Left forelimb (tissue), 1 donor: ENCODE measurements around the gene HIRA.
"Not testable (repeated sequence)": the region's sequence is repeated elsewhere in the genome, so short reads cannot be mapped to it uniquely, and the experiment has no call there.

Experiments
- DNase-seq: peaks from one replicate; pipeline ENCODE4 v3.0.0-alpha.2; 2018; ENCODE audit warnings: low spot score

The HIRA gene

GRCh38 chr22:19463491-19464469 is 32.2 kb upstream of the HIRA start:
- no peak for DNase-seq

- DNase-seq = no peak
Observed at GRCh38 chr22:19463008-19463407, 31.5 kb upstream of the HIRA start.

DNA sequence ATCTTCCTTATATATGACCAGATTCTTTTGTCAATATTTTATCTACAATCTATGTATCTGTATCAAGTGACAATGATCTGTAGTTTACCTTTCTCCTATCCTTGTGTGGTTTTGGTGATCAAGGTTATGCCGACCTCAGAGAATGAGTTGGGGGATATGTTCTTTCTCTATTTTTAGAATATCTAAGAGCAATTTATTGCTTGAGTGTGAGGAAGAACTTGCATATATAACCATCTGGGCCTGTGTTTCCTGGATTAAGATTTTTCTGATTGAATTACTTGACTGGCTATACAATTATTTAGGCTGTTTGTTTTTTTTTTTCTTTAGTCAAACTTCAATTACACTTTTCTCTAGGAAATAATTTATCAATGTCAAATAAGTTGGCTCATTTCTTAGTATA is 30.0 kb upstream of the HIRA start:
- DNase-seq = no peak

DNA sequence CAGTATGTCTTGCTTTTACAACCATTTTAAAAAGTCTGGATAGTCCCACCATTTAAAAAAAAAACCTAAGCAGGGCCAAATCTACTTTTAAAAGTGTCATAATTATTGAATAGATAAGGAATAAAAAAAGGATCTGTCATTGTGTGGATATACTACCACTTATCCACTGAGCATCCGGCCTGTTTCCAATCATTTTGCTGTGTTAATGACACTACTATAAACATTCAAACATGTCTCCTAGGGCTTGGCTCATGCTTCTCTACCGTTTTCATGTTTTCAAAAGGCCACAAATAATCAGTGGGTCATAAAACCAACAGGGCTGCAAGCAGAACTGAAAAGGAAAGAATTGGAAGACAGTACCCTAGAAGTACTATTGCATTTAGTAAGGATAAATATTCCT is 28.5 kb upstream of the HIRA start:
- DNase-seq = no peak

DNA sequence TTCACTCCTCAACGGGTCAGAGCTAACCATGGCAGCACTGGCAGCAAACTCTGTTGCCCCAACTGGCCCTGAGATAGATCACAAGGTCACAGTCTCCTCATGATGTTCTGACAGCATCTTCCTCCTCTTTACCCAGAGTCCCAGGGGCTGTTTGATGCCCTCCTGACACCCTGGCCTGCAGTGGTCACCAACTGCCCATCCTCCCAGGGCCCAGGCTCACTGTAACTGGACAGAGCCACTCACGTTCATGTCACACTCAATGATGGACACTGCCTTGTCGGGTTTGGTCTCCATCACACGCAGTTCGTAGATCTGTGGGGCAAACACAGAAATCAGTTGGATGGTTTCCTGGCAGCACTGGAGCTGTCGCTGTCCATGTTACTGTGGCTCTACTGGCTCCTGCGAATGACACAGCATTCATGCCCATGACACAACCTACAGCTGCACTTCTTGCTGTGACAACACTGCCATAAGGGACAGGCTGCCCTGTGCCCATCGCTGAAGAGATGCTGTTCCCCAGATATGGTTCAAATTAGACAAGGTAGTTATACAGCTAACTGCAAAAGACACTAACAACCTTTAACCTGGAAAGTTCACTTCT is 26.4 kb upstream of the HIRA start:
- DNase-seq = no peak

DNA sequence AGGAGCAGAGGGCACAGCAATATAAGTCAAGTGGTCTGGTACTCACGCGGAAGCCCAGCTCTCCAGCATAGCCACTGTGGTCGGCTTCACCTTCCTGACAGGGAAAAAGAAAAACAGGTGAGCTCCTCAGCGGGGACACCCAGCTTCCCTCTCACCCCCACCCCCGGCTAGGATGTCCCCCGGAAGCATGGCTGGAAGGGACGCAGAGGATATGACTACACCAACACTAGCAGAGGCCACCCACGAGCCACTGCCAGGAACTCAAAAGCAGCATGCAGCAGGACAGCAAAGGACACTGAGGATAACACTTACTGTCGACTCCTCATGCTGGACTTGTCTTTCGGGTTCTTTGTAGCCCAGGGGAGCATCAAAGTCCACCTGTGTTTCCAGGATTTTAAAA is 25.0 kb upstream of the HIRA start:
- DNase-seq = no peak

- DNase-seq = no peak
Observed at GRCh38 chr22:19455585-19456370, 24.2 kb upstream of the HIRA start.

DNA sequence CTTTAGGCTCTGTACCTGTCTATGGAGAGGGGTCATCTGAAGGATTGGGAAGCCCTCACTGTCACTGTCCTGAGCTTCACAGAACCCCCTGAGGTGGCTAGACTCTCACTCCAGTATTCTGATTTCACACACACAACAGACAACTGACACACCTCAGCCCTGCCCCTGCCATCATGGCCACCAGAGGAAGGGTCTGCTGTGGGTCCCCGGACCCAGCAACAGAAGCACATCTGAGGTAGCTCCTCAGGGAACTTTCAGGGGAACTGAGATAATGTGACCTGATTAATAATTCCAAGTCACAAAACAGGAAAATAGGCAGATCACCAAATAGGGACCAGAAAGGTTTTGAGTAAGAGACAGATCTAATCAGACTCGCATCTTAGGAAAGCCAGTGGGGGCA is 23.5 kb upstream of the HIRA start:
- no peak for DNase-seq

- DNase-seq = no peak
Observed at GRCh38 chr22:19454156-19454555, 22.6 kb upstream of the HIRA start.

- no peak for DNase-seq
Observed at GRCh38 chr22:19453718-19454117, 22.2 kb upstream of the HIRA start.

- DNase-seq = no peak
Observed at GRCh38 chr22:19451570-19451969, 20.0 kb upstream of the HIRA start.

- no peak for DNase-seq
Observed at GRCh38 chr22:19450363-19451175, 19.0 kb upstream of the HIRA start.

- DNase-seq = no peak
Observed at GRCh38 chr22:19449422-19449767, 17.9 kb upstream of the HIRA start.

DNA sequence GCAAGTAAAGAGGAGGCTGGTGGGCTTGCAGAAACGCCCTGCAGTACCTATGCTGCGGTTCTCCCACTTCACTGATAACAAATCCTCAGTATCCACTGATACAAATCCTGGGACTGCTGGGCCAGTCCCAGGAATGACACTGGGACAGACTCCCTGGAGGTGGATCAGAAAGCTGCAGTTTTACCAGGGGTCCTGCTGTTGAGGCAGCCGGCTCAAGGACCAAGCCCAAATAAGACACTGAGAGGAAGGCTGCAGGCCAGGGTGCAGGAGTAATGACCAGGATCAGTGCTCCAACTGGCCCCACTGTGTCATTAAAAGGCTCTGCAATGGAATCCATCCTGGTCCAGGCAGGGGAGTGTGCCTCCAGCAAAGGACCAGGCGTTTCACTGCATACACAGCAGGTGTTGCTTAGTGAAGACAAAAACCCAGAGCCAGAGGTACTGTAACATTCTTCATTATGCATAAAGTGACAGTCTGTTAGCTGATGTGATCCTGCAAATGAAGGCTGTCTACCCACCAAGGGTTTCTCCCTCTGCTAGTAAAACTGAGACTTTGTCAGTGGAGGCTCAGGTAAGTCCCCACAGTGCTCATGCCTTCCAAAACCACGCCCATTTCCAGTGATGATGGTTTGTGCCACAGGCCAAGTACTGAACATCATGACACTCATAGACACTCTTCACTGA is 17.3 kb upstream of the HIRA start:
- no peak for DNase-seq

- no peak for DNase-seq
Observed at GRCh38 chr22:19448076-19448607, 16.6 kb upstream of the HIRA start.

GRCh38 chr22:19447330-19448075 is 16.0 kb upstream of the HIRA start, which contains the start of gene C22orf39:
TSS of gene C22orf39 (minus strand) at chr22:19447711. CDS start at chr22:19447688, 23 bp downstream.
- DNase-seq = peak; percentile 92

- no peak for DNase-seq
Observed at GRCh38 chr22:19446603-19447329, 15.2 kb upstream of the HIRA start.

DNA sequence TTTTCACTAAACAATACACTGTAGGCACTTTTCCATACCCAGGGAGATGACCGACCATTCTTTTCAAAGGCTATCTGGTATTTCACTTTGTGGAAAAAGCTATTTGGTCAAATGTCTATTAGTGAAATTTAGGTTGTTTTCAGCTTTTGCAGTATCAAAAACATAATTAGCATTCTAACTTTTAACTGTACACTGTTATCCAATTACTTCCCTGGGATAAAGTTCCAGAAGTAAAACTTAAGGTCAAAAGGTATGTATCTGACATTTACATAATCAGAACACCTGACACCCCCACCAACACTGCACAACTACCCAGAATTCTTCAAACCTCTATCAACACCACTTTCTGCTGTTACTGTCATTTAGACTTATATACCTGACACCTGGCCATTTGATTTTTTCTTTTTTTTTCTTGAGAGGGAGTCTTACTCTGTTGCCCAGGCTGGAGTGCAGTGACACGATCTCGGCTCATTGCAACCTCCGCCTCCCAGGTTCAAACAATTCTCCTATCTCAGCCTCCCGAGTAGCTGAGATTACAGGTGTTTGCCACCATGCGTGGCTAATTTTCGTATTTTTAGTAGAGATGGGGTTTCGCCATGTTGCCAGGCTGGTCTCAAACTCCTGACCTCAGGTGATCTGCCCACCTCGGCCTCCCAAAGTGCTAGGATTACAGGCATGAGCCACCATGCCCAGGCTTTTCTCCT is 13.9 kb upstream of the HIRA start:
- not testable (repeated sequence) for DNase-seq
